ENCODE results near the gene TRERF1.

TRERF1 gene

DNA sequence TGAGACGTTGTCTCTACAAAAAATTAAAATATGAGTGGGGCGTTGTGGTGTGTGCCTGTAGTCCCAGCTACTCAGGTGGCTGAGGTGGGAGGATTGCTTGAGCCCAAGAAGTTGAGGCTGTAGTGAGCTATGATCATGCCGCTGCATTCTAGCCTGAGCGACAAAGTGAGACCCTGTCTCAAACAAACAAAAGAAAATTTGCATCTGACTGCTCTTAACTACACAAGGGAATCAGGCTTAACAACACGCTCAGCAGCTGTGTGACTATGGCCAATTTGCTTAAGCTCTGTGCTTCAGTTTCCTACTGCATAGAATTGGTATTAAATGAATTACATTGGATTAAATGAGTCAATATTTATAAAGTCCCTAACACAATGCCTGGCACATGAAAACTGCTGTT is 209.8 kb downstream of the TRERF1 start:
- no peak for ATAC-seq

DNA sequence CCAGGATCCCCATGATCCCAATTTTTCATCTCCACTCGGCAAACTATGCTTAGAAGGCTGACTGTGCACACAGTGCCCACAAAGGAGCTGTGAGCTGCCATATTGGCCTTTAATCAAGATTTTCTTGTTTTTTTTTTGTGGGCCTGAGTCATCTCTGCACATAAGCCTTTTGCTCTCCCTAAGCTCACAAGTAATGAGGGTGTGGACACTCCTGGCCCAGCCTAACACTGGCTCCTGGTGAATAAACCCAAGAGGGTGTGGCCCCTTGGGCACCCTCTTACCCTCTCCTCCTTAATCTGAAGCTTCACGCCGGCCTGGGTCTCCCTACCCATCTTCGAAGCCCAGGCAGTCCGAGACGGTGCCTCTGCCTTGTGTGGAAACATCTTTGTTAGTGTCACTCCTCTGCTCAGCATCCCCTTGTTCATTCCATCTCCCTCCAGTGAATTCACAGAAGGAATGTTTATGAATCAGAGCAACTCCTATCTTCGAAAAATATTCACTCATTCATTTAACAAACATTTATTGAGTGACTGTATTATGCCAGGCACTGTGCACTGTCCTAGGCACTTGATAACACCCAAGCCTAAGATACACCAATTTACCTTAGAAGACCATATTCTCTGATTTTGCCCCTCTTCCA is 211.9 kb downstream of the TRERF1 start:
- ATAC-seq = no peak

More for the DNA sequence above, 209.8 kb downstream of the TRERF1 start:
- TF ChIP-seq TOX (CRISPR knock-in tag; IDR thresholded peaks at IDR 0.05; ENCODE audit: borderline replicate concordance) (no peak), OSR1 (CRISPR knock-in tag; IDR thresholded peaks at IDR 0.05) (no peak), ESRRG (CRISPR knock-in tag; IDR thresholded peaks at IDR 0.05) (no peak), POU6F1 (CRISPR knock-in tag; IDR thresholded peaks at IDR 0.05; ENCODE audit: borderline replicate concordance, low read depth) (no peak), ZC3H10 (CRISPR knock-in tag; IDR thresholded peaks at IDR 0.05) (no peak), ZNF8 (CRISPR knock-in tag; IDR thresholded peaks at IDR 0.05) (no peak), PATZ1 (CRISPR knock-in tag; IDR thresholded peaks at IDR 0.05; ENCODE audit: borderline replicate concordance) (no peak), ZNF565 (CRISPR knock-in tag; conservative IDR thresholded peaks at IDR 0.05; ENCODE audit: low read depth) (no peak), ZNF70 (CRISPR knock-in tag; IDR thresholded peaks at IDR 0.05) (no peak), TSHZ2 (CRISPR knock-in tag; IDR thresholded peaks at IDR 0.05) (no peak), CSDC2 (CRISPR knock-in tag; IDR thresholded peaks at IDR 0.05) (no peak), ZFP3 (CRISPR knock-in tag; IDR thresholded peaks at IDR 0.05) (no peak), BACH2 (CRISPR knock-in tag; IDR thresholded peaks at IDR 0.05; ENCODE audit: borderline replicate concordance) (no peak)
- TF ChIP-seq, protein P1, sequence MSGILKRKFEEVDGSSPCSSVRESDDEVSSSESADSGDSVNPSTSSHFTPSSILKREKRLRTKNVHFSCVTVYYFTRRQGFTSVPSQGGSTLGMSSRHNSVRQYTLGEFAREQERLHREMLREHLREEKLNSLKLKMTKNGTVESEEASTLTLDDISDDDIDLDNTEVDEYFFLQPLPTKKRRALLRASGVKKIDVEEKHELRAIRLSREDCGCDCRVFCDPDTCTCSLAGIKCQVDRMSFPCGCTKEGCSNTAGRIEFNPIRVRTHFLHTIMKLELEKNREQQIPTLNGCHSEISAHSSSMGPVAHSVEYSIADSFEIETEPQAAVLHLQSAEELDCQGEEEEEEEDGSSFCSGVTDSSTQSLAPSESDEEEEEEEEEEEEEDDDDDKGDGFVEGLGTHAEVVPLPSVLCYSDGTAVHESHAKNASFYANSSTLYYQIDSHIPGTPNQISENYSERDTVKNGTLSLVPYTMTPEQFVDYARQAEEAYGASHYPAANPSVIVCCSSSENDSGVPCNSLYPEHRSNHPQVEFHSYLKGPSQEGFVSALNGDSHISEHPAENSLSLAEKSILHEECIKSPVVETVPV (CRISPR knock-in tag; IDR thresholded peaks at IDR 0.05) = no peak

GRCh38 chr6:42239333-42239732 is 212.4 kb downstream of the TRERF1 start:
- TF ChIP-seq TOX (CRISPR knock-in tag; IDR thresholded peaks at IDR 0.05; ENCODE audit: borderline replicate concordance) (no peak), ZC3H10 (CRISPR knock-in tag; IDR thresholded peaks at IDR 0.05) (no peak), ARNTL (CRISPR knock-in tag; IDR thresholded peaks at IDR 0.05; ENCODE audit: borderline replicate concordance, low read depth) (no peak), ESRRG (CRISPR knock-in tag; IDR thresholded peaks at IDR 0.05) (no peak), POU6F1 (CRISPR knock-in tag; IDR thresholded peaks at IDR 0.05; ENCODE audit: borderline replicate concordance, low read depth) (no peak)
- ATAC-seq = no peak

More for the DNA sequence above, 211.9 kb downstream of the TRERF1 start:
- no peak for TF ChIP-seq ARNTL (CRISPR knock-in tag; IDR thresholded peaks at IDR 0.05; ENCODE audit: borderline replicate concordance, low read depth)
- TF ChIP-seq GLIS3 (CRISPR knock-in tag; IDR thresholded peaks at IDR 0.05) = no peak
- no peak for TF ChIP-seq ZNF565 (CRISPR knock-in tag; conservative IDR thresholded peaks at IDR 0.05; ENCODE audit: low read depth)
- TF ChIP-seq RARB (CRISPR knock-in tag; IDR thresholded peaks at IDR 0.05) = no peak
- TF ChIP-seq TCF4 (CRISPR knock-in tag; IDR thresholded peaks at IDR 0.05; ENCODE audit: borderline replicate concordance) = no peak
- no peak for TF ChIP-seq ESRRG (CRISPR knock-in tag; IDR thresholded peaks at IDR 0.05)
- no peak for TF ChIP-seq PATZ1 (CRISPR knock-in tag; IDR thresholded peaks at IDR 0.05; ENCODE audit: borderline replicate concordance)
- no peak for TF ChIP-seq ZC3H10 (CRISPR knock-in tag; IDR thresholded peaks at IDR 0.05)
- no peak for TF ChIP-seq ZFP3 (CRISPR knock-in tag; IDR thresholded peaks at IDR 0.05)
- no peak for TF ChIP-seq TOX (CRISPR knock-in tag; IDR thresholded peaks at IDR 0.05; ENCODE audit: borderline replicate concordance)
- no peak for TF ChIP-seq ZFP30 (CRISPR knock-in tag; IDR thresholded peaks at IDR 0.05)
